WTC11 (cell line): ENCODE data around the gene PARP4. TPM values are rescaled to one million over a fixed set of nuclear protein-coding genes. Genes with fewer than 3 reads are reported as not detected.

Source experiments
- ATAC-seq: fragments of 200-7000 bp; cut with Tn5 transposase; 2 replicates; pipeline ENCODE4 v1.10.0; 2021; ENCODE audit warnings: mild to moderate bottlenecking, moderate library complexity
- CTCF ChIA-PET: fragments of 300-600 bp; sonication (Branson Sonifier 250); formaldehyde crosslinking; loops from one replicate; lab custom pipeline; 2021; ENCODE audit warnings: antibody characterized with exemption; lab: Charles Lee
- POLR2A ChIA-PET: fragments of 350-600 bp; sonication (Branson Sonifier 250); formaldehyde crosslinking; loops from one replicate; lab custom pipeline; 2021; ENCODE audit warnings: antibody characterized with exemption; lab: Charles Lee
- DNase-seq: peaks from one replicate; pipeline ENCODE4 v3.0.0; 2021; ENCODE audit warnings: low spot score
- H3K27ac Mint-ChIP-seq: 2 replicates; pipeline ENCODE4 v1.8.0; 2021; ENCODE audit warnings: mixed read lengths
- H3K27me3 Mint-ChIP-seq: 2 replicates; pipeline ENCODE4 v1.8.0; 2021; ENCODE audit warnings: low read depth, mild to moderate bottlenecking, moderate library complexity, mixed read lengths
- H3K36me3 Mint-ChIP-seq: 2 replicates; pipeline ENCODE4 v1.8.0; 2021; ENCODE audit warnings: mixed read lengths
- H3K4me1 Mint-ChIP-seq: 2 replicates; pipeline ENCODE4 v1.8.0; 2022; ENCODE audit warnings: mixed read lengths
- H3K4me3 Mint-ChIP-seq: 2 replicates; pipeline ENCODE4 v1.8.0; 2021; ENCODE audit warnings: mild to moderate bottlenecking, moderate library complexity, mixed read lengths
- H3K9me3 Mint-ChIP-seq: 2 replicates; pipeline ENCODE4 v1.8.0; 2021; ENCODE audit warnings: mixed read lengths
- AR ChIP-seq: fragments of 250-450 bp; sonication (Bioruptor Pico); IDR thresholded peaks from 2 replicates; pipeline ENCODE4 v1.9.0; 2021; ENCODE audit warnings: mild to moderate bottlenecking
- ATF1 ChIP-seq: sonication (generic); formaldehyde crosslinking; IDR thresholded peaks from 2 replicates; pipeline ENCODE4 v1.8.1; 2023; ENCODE audit warnings: mild to moderate bottlenecking, moderate library complexity, missing genetic modification reagents
- CREM ChIP-seq: sonication (generic); formaldehyde crosslinking; IDR thresholded peaks from 2 replicates; pipeline ENCODE4 v1.8.1; 2022; ENCODE audit warnings: mild to moderate bottlenecking, missing genetic modification reagents, moderate library complexity
- ELF4 ChIP-seq: sonication (generic); formaldehyde crosslinking; IDR thresholded peaks from 2 replicates; pipeline ENCODE4 v1.8.1; 2022; ENCODE audit warnings: low read depth, mild to moderate bottlenecking, moderate library complexity, missing genetic modification reagents
- ESRRA ChIP-seq: sonication (generic); formaldehyde crosslinking; IDR thresholded peaks from 2 replicates; pipeline ENCODE4 v1.8.1; 2022; ENCODE audit warnings: mild to moderate bottlenecking, missing genetic modification reagents, borderline replicate concordance
- ETV6 ChIP-seq: sonication (generic); formaldehyde crosslinking; IDR thresholded peaks from 2 replicates; pipeline ENCODE4 v1.8.1; 2022; ENCODE audit warnings: mild to moderate bottlenecking, missing genetic modification reagents
- FOXP4 ChIP-seq: sonication (generic); formaldehyde crosslinking; IDR thresholded peaks from 2 replicates; pipeline ENCODE4 v1.8.0; 2022; ENCODE audit warnings: mild to moderate bottlenecking, missing genetic modification reagents
- GABPB1 ChIP-seq: sonication (generic); formaldehyde crosslinking; IDR thresholded peaks from 2 replicates; pipeline ENCODE4 v1.8.1; 2023; ENCODE audit warnings: mild to moderate bottlenecking, missing genetic modification reagents
- MYBL2 ChIP-seq: sonication (generic); formaldehyde crosslinking; IDR thresholded peaks from 2 replicates; pipeline ENCODE4 v1.8.1; 2023; ENCODE audit warnings: mild to moderate bottlenecking, moderate library complexity, missing genetic modification reagents
- TEAD1 ChIP-seq: sonication (generic); formaldehyde crosslinking; IDR thresholded peaks from 2 replicates; pipeline ENCODE4 v1.8.0; 2022; ENCODE audit warnings: mild to moderate bottlenecking, missing genetic modification reagents
- TEAD4 ChIP-seq: sonication (generic); formaldehyde crosslinking; IDR thresholded peaks from 2 replicates; pipeline ENCODE4 v1.8.0; 2022; ENCODE audit warnings: mild to moderate bottlenecking, missing genetic modification reagents
- ZNF121 ChIP-seq: sonication (generic); formaldehyde crosslinking; IDR thresholded peaks from 2 replicates; pipeline ENCODE4 v1.8.0; 2023; ENCODE audit warnings: missing genetic modification reagents
- total RNA-seq: library from RNA; stranded (reverse); gene quantifications from 3 replicates; pipeline ENCODE4 v1.2.3, GENCODE V29; 2021
- TF ChIP-seq, protein P1 (sequence below): fragments of 250-450 bp; sonication (Bioruptor Pico); IDR thresholded peaks from 2 replicates; pipeline ENCODE4 v1.9.0; 2021; ENCODE audit warnings: mild to moderate bottlenecking, borderline replicate concordance
- TF ChIP-seq, protein P2 (sequence below): sonication (generic); formaldehyde crosslinking; IDR thresholded peaks from 2 replicates; pipeline ENCODE4 v1.8.1; 2022; ENCODE audit warnings: low read depth, missing genetic modification reagents, borderline replicate concordance
- TF ChIP-seq, protein P3 (sequence below): sonication (generic); formaldehyde crosslinking; IDR thresholded peaks from 2 replicates; pipeline ENCODE4 v1.8.1; 2023; ENCODE audit warnings: mild to moderate bottlenecking, missing genetic modification reagents
- TF ChIP-seq, protein P4 (sequence below): fragments of 250-450 bp; sonication (Bioruptor Pico); IDR thresholded peaks from 2 replicates; pipeline ENCODE4 v2.1.2; 2022; ENCODE audit warnings: mild to moderate bottlenecking, moderate library complexity

PARP4 gene
- total RNA-seq, 1 experiment from 2014 or later = 30.7 TPM

GRCh38 chr13:24460256-24460655 is 52.3 kb downstream of the PARP4 start (continued):
- TF ChIP-seq, protein P1, sequence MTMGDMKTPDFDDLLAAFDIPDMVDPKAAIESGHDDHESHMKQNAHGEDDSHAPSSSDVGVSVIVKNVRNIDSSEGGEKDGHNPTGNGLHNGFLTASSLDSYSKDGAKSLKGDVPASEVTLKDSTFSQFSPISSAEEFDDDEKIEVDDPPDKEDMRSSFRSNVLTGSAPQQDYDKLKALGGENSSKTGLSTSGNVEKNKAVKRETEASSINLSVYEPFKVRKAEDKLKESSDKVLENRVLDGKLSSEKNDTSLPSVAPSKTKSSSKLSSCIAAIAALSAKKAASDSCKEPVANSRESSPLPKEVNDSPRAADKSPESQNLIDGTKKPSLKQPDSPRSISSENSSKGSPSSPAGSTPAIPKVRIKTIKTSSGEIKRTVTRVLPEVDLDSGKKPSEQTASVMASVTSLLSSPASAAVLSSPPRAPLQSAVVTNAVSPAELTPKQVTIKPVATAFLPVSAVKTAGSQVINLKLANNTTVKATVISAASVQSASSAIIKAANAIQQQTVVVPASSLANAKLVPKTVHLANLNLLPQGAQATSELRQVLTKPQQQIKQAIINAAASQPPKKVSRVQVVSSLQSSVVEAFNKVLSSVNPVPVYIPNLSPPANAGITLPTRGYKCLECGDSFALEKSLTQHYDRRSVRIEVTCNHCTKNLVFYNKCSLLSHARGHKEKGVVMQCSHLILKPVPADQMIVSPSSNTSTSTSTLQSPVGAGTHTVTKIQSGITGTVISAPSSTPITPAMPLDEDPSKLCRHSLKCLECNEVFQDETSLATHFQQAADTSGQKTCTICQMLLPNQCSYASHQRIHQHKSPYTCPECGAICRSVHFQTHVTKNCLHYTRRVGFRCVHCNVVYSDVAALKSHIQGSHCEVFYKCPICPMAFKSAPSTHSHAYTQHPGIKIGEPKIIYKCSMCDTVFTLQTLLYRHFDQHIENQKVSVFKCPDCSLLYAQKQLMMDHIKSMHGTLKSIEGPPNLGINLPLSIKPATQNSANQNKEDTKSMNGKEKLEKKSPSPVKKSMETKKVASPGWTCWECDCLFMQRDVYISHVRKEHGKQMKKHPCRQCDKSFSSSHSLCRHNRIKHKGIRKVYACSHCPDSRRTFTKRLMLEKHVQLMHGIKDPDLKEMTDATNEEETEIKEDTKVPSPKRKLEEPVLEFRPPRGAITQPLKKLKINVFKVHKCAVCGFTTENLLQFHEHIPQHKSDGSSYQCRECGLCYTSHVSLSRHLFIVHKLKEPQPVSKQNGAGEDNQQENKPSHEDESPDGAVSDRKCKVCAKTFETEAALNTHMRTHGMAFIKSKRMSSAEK (CRISPR knock-in tag) = no peak
- no peak for TF ChIP-seq ATF1
- TF ChIP-seq TEAD4 (CRISPR knock-in tag) = no peak
- TF ChIP-seq ZNF121 (CRISPR knock-in tag) = no peak

- DNase-seq (no peak), ATAC-seq (no peak)
- Mint-ChIP-seq H3K9me3 (no peaks in the 10 kb centered on the region), H3K27ac (no peak overlapping the region), H3K4me1 (peaks cover 6% of the 10 kb centered on the region), H3K27me3 (no peaks in the 10 kb centered on the region), H3K4me3 (no peak overlapping the region), H3K36me3 (peaks cover 32% of the 10 kb centered on the region)
- CTCF ChIA-PET = no interaction called here
- POLR2A ChIA-PET = no interaction called here
- TF ChIP-seq, protein P2, sequence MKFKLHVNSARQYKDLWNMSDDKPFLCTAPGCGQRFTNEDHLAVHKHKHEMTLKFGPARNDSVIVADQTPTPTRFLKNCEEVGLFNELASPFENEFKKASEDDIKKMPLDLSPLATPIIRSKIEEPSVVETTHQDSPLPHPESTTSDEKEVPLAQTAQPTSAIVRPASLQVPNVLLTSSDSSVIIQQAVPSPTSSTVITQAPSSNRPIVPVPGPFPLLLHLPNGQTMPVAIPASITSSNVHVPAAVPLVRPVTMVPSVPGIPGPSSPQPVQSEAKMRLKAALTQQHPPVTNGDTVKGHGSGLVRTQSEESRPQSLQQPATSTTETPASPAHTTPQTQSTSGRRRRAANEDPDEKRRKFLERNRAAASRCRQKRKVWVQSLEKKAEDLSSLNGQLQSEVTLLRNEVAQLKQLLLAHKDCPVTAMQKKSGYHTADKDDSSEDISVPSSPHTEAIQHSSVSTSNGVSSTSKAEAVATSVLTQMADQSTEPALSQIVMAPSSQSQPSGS (CRISPR knock-in tag) = no peak
- TF ChIP-seq AR (CRISPR knock-in tag) (no peak), MYBL2 (no peak), FOXP4 (CRISPR knock-in tag) (no peak), ATF1 (no peak), ELF4 (CRISPR knock-in tag) (no peak), CREM (CRISPR knock-in tag) (no peak), ETV6 (no peak), TEAD1 (CRISPR knock-in tag) (no peak), ESRRA (CRISPR knock-in tag) (no peak), GABPB1 (no peak)
- TF ChIP-seq, protein P3, sequence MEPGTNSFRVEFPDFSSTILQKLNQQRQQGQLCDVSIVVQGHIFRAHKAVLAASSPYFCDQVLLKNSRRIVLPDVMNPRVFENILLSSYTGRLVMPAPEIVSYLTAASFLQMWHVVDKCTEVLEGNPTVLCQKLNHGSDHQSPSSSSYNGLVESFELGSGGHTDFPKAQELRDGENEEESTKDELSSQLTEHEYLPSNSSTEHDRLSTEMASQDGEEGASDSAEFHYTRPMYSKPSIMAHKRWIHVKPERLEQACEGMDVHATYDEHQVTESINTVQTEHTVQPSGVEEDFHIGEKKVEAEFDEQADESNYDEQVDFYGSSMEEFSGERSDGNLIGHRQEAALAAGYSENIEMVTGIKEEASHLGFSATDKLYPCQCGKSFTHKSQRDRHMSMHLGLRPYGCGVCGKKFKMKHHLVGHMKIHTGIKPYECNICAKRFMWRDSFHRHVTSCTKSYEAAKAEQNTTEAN (CRISPR knock-in tag) = no peak
- TF ChIP-seq, protein P1 (CRISPR knock-in tag) = no peak
- TF ChIP-seq, protein P4, sequence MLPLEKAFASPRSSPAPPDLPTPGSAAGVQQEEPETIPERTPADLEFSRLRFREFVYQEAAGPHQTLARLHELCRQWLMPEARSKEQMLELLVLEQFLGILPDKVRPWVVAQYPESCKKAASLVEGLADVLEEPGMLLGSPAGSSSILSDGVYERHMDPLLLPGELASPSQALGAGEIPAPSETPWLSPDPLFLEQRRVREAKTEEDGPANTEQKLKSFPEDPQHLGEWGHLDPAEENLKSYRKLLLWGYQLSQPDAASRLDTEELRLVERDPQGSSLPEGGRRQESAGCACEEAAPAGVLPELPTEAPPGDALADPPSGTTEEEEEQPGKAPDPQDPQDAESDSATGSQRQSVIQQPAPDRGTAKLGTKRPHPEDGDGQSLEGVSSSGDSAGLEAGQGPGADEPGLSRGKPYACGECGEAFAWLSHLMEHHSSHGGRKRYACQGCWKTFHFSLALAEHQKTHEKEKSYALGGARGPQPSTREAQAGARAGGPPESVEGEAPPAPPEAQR = no peak
These were observed 52.9 kb downstream of the PARP4 start for GRCh38 chr13:24459726-24460125.
